Fibroblast of skin of left biceps (primary cell): ENCODE results near the gene POLD2.

Experiments used
- DNase-seq, 2 experiments: peaks; one replicate each; pipeline ENCODE4 v3.0.0-alpha.2; 2013; ENCODE audit warnings: low read depth in 2 of 2

The POLD2 gene

DNA sequence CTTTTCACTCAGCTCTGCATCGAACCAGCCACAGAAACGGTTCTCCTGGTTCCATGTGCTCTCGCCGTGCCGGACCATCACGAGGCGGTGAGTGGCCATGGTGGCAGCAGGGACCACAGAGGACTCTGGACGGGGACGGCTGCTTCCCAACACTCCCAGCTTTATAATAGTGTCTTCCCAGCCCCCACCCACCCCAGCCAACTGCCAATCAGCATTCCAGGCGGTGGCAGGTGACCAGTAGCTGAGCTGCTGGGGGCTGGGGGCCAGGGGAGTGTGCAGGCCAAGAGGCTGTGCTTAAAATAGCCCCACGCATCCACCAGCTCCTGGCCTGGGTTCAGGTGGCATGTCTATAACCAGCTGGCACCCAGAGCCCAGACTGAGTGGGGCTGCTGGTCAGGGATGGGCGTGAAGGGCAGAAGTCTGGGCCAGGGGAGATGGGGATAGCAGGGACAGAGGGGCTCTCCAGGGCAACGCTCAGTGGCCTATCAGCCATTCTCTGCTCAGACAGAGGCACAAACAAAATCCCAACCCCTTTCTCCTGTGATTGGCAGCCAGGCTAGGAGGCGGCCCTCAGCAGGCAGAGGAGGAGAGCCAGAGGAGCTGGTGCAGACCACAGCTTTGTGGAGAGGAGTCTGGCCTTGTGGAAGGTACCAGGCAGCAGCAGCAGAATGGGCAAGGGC, 57.8 kb downstream of the POLD2 start, which contains the start of gene PGAM2:
TSS of gene PGAM2 (minus strand) at position 137 of the 680 bp plus-strand sequence. CDS start at position 99, 38 bp downstream.
- DNase-seq: no peak

DNA sequence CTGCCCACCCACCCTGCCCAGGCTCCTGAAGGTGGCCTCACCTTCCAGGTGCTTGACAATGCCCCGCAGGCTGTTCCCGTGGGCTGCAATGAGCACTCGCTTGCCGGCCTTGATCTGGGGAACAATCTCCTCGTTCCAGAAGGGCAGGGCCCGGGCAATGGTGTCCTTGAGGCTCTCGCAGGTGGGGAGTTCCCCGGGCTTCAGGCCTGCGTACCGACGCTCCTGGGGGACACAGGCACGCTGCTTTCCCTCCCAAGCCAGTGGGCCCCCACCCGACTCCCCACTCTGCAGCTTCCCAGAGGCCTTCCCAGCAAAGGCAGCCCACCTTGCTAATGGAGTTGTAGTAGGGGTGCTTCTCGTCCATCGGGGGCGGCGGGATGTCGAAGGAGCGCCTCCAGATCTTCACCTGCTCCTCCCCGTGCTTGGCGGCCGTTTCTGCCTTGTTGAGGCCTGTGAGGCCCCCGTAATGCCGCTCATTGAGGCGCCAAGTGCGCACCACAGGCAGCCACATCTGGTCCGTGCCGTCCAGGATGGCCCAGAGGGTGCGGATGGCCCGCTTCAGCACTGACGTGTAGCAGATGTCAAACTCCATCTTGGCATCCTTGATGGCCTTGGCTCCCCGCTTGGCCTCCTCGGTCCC, 58.4 kb downstream of the POLD2 start:
- DNase-seq: no peak
